HuH-7 (cell line): ENCODE results near the gene HOXA10.

ENCODE experiments used
- DNase-seq: peaks from one replicate; pipeline ENCODE4 v3.0.0; 2011; ENCODE audit warnings: low spot score

Gene HOXA10

DNA sequence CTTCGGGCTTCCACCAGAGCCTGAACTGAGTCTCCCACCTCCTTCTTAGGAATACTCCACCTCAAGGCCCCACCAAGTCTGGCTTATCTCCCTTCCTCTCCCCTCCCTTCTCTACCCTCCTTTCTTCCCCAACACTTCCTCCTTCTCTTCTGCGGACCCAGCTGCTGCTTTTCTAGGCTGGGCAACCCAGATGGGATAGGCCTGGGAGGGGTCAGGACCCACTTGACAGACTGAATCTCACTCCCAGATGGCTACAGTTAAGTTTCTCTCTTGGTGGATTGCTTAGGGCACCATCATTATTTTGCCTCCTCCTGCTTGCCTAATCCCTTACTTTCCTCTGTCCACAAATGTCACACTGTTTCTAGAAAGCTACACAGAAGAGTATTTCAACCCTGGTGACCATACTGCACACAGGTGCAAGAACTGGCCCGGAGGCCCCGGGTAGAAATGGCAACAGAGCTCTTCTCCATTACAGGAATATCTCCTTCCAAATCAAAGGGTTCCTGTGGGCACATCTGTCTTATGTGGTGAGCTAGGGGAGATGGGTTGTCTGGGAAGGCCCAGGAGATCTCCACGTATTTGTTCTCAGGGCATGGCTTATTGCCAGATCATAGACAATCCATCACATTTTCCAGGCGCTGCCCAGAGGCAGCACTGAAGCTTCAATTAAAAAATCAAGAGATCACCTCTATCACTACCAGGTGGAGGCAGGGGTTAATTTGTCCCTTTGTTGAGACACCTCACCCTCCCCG lies 16.1 kb upstream of the HOXA10 start:
- DNase-seq: no peak

DNA sequence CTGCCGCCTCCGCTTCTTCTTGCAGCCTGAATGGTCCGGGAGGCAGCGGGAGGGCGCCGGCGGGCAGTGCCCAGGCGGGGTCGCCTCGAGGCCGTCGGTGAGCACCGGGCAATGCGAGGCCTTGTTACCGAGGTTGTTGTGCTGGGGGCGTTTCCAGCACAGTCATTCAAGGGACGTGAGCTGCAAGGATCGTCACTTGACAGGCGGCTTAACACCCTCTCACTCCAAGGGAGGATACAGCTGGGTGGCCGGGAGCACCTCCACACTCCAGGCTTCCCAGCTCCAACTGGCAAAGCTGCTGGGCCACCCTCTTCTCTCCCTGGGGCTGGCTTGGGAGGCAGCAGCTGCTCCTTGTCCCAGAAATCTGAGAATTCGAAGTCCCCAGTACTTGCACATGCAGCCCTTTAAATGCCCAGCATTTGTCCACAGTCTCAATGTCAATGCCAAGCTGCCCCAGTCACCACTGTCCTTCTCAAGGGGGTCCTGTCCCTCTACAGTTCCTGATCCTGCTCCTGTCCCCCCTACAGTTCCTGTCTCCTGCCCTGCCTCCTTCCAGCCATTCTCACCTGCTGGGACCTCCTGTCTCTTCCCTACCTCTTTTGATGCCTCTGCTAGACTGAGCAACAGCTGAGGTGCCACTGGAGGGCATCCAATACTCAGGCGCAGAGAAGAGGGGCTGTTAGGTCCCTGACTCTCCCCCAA lies 15.3 kb upstream of the HOXA10 start:
- no peak for DNase-seq

DNA sequence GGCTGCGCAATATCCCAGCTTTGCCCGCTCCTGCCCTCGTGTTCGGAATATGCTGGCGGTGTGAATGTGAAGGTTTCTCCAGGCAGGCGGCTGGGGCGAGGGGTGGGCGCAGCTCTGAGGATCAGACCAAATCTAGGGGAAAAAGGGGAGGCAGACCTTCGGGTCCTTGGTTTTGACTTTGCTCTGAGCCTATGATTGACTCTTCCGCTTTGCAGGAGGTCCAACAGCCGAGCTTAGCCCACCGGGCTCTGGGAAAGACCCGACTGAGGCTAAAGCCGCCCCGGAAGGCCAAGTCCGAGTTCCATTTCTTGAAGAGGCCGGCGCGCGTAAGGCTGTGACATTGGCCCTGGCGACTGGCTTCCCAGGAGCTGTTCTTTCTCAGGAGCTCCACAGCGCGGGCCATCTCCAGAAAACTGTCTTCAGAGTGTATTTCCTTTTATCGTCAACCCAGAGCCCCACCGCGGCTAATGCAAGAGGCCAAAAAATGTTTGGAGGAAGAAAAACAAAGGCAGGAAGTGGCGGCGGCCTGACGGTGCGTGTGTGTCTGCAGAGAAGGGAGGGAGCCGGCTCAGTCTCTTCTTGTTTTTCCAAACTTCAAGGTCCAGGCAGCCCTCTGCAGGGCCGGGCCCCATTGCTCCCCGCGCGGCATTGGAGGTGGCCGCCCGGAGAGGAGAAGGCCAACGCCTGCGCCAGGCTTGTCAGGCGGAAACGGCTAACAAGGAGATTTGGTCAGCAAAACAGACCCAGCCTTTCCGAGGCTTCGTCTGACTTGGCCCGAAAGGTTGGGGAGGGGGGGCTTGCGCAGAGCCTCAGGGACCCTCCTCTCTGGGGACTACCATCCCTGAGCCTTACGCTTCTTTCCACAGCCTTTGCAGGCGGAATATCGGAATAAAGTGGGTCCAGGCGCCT lies 14.5 kb upstream of the HOXA10 start:
- no peak for DNase-seq

DNA sequence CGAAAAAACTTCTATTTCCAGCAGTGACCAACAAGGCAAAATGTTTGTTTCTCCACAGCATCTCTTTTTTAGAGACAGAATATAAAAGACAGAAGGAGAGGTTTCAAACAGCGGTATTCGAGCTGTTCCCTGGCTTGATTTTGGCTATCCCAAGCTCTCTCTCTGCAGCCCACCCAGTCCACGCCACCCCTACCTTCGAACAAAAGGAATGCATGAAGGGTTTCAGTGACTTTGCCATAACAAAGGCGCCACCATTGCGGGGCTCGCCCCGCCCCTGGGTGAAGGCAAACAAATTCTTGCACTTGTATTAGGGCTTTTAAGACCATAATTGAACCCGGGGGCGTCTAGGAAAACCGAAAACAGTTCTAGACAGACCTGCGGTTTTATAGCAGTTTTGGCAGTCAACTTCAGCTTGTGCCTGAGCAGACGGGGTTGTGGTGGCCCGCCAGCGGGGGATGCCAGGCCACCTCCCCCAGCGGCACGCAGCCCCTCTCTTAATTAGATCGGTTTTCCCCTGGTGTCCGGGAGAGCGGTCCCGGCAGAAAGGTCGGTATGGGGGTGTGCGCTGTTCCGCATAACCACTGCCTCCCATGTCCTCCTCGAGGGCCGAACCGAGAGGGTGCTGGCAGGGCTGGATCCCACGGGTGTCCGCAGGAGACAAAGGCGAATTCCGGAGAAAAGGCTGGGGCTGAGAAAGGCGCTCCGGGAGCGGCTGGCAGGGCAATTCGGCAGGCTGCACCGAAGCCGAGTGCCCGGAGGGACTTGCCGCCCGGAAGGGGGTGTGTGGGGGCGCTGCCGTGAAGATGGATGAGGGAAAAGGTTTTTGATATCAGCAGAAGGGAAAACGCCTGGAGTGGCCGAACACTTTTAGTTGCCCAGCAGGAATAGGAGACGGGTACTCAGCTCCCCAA lies 13.6 kb upstream of the HOXA10 start:
- no peak for DNase-seq

DNA sequence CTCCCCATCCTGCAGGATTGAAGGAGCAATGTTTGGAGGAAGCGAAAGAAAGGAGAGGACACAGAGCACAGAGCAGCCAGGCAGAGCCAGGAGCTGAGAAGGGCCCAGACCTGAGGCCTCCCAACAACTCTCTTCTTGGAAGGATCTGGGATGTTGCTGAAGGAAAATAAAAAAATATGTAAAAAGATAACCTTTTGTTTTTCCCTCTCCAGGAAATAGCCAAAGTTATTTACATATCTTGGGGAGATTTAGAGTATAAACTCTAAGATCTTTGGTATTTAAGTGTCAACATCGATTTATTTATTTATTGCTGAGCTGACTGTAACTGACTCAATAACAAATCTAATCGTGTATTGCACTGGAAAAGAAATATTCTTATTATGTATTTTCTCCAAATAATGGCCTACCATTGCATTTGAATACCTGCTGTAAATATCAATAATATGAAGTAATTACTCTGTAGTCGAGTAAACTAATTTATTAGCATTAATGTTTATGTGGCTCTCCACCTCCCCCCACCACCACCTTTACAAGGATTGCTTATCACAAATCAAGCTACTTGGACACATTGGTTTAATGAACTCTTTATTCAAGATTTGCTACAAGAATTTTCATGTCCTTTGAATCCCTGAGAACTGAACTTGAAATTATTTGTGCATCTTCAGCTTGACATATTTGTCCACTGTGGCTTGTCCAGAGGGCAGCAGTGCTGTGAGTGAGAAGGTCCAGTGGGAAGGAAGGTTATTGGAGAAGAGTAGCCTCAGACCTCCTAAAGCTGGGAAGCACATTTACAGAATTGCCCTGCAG lies 12.8 kb upstream of the HOXA10 start:
- DNase-seq: no peak

DNA sequence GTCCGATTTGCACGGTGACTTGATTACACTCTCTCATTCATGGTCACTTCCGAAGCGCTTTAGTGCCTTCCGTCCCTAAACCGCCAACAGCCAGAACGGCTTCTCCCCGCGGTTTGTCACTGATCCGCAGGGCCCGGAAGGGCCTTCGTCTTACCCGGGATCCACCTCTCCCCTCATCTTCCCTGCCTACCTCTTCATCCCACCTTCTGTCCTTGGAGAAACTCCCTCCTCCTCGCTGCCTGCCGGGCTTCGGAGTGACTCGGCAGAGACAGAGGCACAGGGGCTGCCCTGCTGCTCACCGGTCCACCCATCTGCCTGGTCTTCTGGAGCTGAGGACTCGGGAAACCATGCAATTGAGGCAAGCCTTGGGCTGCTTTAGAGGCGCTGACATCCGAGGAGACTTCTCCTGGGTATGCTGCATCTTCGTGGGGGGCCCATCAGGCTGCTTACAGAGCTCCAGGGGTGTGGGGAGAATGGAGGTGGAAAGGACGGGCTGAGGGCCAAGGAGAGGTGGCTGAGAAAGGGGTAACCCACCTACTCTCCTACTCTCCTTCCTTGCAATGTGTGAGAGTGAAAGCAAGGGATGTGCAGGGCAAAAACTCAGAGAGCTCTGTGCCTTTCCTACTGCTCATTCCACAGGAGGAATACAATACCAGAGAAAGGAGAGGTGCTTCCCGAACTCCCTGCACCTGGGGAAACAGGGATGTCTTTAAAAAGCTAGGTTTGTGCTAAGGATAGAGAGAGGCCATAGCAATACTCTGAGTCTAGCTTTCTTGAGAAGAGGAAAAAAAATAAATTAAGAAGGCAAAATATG lies 11.9 kb upstream of the HOXA10 start:
- no peak for DNase-seq

DNA sequence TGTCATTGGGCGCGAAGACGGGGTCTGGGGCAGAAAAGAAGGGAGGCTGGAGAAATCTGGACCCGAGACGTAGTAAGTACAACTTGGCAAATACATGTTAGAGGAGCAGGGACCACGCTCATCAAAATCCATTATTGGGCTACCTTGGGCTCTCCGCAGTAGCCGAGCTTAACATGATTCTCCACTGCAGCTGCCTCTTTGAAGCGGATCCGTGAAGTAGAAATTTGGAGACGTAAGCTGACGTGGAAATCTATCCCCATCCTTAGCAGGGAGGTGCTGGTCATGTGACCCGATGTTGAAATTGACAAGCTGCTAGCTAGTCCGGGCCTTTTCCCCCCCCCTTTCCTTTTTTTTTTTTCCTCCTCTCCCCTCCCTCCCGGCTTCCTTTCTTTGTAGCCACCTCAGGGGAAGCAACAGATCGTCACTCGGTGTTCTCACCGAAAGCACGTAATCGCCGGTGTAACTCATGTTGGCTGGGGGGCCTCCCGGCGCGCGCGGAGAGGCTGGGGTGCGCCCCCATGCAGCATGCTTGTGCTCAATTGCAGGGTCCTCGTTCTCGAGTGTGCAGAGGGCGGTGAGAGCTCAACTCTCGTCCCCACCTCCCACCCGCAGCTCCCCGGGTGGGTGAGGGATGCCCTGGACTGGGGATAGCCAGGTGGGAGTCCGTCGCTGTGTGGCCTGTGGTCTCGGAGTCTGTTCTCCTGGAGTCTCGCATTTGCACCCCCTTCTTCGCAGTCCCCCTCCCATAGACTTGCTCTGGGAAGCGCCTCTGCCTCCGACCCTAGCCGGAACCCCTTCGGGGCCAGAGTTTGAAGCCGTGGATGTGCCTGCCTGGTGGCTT lies 11.1 kb upstream of the HOXA10 start, which contains the start of gene HOXA11:
TSS of gene HOXA11 (minus strand) at position 220 of the 841 bp plus-strand sequence. CDS start at position 132, 88 bp downstream.
- peak; percentile 87 for DNase-seq

DNA sequence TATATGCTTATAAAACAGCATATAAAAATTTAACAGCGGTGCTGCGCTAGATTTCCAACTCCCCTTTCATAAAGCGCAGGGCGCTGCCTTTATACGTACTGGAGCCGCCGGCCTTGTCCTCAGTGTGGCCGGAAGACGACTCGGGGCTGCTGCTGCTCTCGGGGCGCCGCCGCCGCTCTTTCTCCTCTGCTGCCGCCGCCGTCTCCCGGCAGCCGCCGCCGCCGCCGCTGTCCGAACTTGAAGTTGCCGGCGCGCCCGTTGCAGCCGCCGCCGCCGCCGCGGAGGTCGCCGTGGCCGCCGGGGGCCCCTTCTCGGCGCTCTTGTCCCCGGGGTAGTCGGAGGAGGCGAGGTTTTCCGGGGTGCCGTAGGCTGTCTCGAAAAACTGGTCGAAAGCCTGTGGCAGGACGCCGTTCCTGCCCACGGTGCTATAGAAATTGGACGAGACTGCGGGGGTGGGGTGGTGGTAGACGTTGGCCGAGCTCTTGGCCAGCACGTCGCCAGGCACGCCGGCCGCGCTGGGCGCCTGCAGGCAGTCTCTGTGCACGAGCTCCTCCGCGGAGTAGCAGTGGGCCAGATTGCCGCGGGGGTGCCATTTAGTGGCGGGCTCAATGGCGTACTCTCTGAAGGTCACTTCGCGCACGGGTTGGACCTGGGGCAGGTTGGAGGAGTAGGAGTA lies 10.4 kb upstream of the HOXA10 start:
- DNase-seq: no peak

DNA sequence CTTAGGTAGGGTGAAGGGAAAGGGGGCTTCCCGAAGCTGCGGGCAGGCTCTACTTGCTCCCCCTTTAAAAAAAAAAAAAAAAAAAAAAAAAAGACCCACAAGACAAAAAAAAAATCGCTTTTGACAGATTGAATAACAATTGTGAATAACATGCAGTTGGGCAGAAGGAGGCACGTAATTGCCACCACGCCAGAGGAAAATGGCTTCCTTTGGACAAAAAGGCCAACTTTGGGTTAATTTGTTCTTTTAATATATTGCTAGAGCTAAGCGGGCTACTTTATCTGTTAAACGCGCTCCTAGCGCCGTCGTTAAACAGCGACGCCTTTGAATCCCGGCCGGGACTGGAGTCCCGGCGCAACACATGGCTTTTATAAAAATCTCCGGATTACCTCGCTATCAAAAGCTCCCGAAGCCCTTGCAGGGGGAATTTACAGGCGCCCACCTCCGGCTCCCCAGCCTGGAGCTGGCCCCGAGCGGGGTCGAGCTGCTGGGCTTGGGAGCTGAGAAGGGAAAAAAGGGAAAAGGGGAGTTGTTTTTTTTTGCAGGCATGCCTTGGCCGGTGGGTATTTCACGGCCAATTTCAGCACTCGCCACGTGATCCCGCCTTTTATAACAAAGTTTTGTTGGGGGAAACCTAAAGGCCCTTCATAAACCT lies 9.7 kb upstream of the HOXA10 start:
- DNase-seq: no peak

DNA sequence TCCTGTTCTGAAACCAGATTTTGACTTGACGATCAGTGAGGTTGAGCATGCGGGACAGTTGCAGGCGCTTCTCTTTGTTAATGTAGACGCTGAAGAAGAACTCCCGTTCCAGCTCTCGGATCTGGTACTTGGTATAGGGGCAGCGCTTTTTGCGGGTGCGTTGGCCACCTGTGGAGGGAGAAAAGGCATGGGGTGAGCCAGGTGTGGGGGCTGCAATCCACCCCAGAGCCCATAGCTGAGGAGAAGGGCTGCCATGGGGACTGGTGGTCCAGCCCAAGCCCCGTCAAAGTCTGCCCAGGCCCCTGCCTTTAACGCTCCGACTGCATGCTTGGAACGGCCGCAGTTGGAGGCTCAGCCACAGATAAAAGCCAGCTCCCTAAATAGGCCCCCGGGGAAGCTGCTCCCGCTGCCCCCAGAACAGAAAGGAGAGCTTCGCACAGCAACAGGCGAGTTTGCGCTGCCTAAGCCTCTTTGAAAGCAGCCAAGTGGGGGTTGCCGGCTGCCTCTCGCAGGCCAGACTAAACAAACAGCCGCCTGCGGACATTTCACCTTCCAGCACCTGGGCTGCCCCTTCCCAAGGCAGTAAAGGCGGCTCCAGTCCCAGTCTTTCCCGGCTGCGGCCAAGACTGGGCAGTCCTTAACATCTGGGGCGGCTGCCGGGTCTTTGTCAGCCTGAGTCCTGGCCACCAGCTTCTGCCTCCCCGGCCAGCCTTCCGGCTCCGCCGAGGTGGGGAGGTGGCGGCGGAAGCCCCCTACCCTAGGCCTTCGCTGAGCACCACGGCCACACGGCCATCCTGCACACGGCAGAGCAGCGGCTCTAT lies 9.0 kb upstream of the HOXA10 start:
- DNase-seq: no peak

DNA sequence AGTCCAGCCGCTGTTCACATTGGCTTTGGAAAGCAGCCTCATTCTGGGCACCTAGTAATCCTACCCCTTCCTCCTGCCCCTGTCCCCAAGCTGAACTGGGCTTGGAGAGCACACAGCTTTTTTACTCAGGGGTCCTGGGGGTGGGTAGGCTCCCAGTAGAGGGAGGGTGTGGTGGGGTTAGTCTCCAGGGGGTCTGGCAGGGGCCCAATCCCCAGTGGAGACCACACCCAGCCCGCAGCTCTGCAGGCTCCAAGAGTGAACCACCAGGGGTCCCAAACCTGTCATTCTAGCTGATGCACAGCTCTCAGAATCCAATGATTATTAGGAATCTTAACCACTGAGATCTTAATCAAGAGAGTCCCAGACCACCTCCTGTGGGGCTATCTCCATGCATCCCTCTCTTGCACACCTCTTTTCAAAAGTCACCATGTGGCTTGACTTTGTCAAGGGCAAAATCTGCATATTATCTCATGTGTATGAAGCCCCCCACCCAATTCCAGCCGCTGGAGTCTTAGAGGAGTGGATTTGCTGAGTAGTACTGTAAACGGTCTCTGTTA lies 8.2 kb upstream of the HOXA10 start:
- no peak for DNase-seq

DNA sequence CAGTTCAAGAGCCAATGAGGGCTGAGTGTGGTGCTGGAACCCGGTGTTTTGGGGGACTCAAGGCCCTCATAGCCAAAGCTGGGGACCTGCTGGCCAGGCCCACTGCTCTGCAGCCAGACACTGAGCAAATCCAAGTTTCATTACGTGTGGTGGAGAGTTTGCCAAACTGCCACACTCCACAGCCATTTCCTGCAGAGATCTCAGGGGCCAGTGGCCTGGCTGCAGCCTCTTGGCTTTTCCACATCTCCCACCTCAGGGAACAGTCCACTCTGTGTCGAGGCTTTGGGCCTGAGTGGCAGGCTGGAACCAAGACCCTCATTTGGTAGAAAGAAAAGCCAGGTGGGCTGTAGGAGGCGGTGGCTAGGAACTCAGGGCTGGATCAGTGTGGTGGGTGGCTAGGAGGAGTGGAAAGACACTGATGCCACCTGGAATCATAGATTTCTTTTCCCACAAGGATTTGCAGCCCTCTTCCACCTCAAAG lies 7.7 kb upstream of the HOXA10 start:
- DNase-seq: no peak

DNA sequence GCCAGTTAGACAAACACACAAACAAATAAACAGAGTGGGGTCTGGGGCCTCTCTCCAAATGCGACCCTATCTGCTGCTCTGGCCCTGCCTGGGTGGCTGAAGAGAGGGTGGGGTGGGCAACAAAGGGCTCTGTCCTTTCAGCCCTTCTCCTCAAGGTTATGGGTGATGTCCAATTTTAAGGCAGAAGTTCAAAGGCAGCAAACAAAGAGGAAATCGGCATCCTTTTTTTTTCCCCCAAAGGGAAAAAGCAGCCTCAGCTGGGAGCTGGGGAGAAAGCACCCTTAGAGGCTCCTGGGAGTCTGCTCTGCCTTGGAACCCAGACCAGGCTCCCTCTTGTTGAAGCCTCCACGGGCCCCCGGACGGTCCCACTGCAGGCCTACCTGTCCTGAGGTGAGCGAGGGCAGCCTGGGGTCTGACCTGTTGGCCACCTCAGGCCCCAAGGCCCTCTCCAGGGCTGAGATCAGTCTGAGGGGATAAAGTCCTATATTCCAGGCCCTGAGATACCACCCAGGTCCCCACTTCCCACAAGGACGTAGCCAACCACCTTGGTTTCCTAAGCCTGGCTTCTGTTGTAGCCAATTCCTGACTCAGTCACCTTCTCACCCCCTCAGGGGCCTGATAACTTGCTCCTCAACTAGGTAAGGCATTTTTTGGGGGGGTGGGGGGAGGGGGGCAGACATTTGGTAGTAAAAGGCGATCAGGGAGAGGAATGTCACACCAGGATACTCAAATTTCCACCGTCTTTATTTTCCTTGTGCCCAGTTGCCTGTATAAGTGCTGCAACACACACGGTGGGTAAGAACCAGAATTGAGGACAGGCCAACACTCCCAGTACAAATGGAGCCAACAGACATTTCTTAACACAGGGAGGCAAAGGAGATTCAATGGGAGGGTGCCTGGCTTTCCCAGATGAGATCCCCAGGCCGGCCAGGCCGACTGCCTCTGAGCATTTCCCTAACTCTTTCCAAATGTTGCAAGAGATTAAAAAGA lies 6.6 kb upstream of the HOXA10 start:
- no peak for DNase-seq

DNA sequence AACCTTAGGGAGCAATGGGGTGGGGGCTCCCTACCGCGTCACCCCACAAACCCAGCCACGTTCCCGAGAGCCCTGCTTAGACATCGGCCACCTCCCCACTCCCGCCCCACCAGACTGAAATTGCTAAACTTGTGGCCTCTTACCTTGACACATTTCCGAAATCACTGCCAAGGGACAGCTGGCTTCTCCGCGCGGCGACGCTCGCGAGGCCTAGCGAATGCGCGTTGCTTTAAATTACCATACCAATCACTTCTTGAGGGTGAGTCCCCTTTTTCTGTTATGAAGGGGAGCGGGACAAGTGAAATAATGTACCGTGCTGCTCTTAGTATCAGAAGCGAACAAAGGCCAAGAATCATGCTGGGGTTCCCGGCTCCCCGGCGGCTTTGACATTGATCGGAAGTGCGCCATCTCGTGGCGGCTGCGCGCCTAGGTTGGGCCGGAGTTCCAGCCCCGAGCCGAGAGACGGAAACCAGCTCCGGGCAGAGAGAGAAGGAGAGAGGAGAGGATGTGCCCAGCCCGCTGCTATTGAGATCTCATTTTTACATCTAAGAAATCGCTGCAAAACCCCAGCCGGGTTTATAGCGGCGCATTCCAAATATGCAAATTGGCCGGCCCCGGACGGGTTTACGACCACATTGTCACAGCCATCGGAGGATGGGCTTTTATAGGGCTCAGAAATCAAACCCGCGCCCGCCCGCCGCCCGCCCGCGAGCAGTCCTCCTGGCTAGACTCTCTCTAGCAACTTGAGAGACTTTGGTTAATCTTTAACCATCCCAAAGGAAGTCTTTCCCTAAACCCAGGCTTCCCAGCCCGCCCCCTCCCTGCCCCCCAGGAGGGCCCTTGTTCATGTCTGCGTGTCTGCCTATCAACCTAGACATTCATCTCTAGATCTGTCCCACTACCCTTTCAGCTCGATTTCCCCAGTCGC lies 5.6 kb upstream of the HOXA10 start:
- DNase-seq: peak; percentile 94
